ENCODE measurements around the gene ASPN.

DNA sequence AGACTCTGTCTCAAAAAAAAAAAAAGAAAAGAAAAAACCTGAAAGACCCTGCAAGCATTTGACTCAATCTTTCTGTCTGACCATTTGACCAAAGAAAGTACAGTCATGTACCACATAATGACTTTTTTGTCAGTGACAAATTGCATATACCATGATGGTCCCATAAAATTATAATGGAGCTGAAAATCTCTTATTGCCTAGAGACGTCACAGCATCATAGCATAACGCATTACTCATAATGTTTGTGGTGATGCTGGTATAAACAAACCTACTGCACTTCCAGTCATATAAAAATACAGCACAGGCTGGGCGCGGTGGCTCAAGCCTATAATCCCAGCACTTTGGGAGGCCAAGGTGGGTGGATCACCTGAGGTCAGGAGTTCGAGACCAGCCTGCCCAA, 43.0 kb upstream of the ASPN start:
- TF ChIP-seq, protein P1, sequence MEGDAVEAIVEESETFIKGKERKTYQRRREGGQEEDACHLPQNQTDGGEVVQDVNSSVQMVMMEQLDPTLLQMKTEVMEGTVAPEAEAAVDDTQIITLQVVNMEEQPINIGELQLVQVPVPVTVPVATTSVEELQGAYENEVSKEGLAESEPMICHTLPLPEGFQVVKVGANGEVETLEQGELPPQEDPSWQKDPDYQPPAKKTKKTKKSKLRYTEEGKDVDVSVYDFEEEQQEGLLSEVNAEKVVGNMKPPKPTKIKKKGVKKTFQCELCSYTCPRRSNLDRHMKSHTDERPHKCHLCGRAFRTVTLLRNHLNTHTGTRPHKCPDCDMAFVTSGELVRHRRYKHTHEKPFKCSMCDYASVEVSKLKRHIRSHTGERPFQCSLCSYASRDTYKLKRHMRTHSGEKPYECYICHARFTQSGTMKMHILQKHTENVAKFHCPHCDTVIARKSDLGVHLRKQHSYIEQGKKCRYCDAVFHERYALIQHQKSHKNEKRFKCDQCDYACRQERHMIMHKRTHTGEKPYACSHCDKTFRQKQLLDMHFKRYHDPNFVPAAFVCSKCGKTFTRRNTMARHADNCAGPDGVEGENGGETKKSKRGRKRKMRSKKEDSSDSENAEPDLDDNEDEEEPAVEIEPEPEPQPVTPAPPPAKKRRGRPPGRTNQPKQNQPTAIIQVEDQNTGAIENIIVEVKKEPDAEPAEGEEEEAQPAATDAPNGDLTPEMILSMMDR (IDR thresholded peaks at IDR 0.05 in 4 of 5, conservative IDR thresholded peaks at IDR 0.05 in 1 of 5), result no peak
- TF ChIP-seq POLR2A (IDR thresholded peaks at IDR 0.05), result no peak
